Cardiac fibroblast (primary cell): ENCODE results near the gene ATF5.

ENCODE experiments used
- DNase-seq, 2 donors: peaks; one replicate each; pipeline versions ENCODE4 v3.0.0 to v3.0.0-alpha.2; 2010; ENCODE audit warnings: low read depth in 2 of 2
- H3K4me3 ChIP-seq, 2 donors: replicated peaks in 1 of 2; 1 replicate in 1 of 2; 2 replicates in 1 of 2; pipeline ENCODE4 v1.5.1; 2011; ENCODE audit warnings: low read depth in 2 of 2, low read length in 2 of 2, mild to moderate bottlenecking in 2 of 2, moderate library complexity in 1 of 2
- TF ChIP-seq, protein P1 (sequence below): IDR thresholded peaks from one replicate; pipeline ENCODE4 v1.5.1; 2011; ENCODE audit warnings: low read depth, mild to moderate bottlenecking, low read length, inconsistent platforms

ATF5 gene

DNA sequence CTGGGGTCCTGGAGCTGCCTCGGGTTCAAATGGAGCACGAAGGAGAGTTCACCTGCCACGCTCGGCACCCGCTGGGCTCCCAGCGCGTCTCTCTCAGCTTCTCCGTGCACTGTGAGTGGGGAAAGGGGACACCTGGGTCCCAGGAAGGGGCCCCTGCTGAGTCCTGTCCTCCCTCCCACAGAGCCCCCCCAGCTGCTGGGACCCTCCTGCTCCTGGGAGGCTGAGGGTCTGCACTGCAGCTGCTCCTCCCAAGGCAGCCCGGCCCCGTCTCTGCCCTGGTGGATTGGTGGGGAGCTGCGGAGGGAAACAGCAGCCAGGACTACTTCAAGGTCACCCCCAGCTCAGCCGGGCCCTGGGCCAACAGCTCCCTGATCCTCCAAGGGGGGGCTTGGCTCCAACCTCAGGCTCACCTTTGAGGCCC lies 43.0 kb downstream of the ATF5 start:
- TF ChIP-seq, protein P1, sequence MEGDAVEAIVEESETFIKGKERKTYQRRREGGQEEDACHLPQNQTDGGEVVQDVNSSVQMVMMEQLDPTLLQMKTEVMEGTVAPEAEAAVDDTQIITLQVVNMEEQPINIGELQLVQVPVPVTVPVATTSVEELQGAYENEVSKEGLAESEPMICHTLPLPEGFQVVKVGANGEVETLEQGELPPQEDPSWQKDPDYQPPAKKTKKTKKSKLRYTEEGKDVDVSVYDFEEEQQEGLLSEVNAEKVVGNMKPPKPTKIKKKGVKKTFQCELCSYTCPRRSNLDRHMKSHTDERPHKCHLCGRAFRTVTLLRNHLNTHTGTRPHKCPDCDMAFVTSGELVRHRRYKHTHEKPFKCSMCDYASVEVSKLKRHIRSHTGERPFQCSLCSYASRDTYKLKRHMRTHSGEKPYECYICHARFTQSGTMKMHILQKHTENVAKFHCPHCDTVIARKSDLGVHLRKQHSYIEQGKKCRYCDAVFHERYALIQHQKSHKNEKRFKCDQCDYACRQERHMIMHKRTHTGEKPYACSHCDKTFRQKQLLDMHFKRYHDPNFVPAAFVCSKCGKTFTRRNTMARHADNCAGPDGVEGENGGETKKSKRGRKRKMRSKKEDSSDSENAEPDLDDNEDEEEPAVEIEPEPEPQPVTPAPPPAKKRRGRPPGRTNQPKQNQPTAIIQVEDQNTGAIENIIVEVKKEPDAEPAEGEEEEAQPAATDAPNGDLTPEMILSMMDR = no peak
- DNase-seq = no peak
- H3K4me3 ChIP-seq = no peak overlapping the region

DNA sequence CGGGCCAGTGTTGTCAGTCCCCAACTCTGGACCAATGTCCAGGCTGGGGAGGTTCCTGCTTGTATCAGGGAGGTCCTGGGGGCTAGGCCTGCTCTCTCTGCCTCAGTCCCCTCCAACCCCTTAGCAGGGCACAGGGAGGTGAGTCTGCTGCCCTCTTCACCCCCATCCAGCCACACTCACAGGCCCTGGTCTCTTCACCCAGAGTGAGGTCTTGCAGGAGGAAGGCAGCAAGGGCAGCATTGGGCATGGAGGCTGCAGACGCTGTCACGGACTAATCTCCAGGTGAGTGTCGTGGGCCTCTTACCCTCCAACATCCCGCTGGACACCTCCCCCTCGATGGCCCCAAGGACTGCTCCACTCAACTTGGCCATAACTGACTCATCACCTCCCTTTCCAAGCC lies 43.8 kb downstream of the ATF5 start:
- DNase-seq = no peak
- H3K4me3 ChIP-seq = no peak overlapping the region
- TF ChIP-seq, protein P1 = no peak

DNA sequence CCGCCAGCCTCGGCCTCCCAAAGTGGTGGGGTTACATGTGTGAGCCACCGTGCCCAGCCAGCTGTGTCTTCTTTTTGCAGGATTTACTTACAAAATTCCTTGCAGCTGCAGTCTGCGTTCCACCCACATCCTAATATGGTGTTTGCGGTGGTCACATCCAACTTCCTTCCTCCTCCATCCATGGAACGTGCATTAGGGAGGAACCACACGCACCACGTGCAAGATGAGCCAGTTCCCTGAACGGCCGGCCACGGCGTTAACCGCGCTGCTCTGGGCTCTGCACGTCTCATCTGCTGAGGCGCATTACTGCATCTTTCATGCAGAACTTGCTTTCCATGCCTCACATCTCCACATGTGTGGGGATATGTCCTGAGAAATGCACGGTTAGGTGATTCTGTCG lies 45.0 kb downstream of the ATF5 start:
- no peak overlapping the region for H3K4me3 ChIP-seq
- no peak for DNase-seq
- TF ChIP-seq, protein P1 = no peak

DNA sequence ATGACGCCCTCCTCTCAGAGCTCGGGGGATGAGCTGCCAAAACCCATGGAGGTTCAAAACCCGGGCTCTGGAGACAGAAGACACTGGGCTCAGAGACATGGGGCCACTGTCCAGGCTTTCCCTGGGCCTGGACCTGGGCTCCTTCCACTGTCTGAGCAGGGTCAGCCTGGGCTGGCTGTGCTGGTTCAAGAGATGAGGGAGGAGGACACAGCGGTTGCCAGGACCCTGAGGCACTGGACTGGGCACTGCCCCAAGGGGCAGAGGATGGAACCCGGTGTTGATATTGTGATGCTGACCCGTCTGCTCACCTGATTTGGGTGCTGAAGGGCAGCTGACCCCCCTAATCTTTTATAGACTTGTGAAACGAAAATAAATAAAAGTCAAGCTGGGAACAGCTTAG lies 46.0 kb downstream of the ATF5 start:
- no peak overlapping the region for H3K4me3 ChIP-seq
- TF ChIP-seq, protein P1 = no peak
- no peak for DNase-seq

DNA sequence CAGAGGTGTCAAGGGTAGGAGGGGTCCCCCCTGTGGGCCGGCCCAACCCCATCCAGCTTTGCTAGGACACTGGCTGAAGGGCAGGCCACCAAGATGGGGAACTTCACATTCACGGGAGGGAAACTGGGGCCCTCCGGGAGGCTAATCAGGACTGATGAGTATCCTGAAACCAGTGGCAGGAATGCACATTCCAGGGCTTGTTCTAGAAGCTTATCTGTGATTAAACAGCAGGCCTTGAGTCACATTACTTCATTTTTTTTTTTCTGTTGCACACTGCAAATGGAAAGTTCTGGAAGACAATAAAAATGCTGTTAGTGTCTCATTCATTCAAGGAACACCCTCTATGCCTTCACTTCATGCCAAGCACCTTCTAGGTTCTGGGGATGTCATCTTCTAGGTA lies 47.5 kb downstream of the ATF5 start:
- no peak for DNase-seq
- H3K4me3 ChIP-seq = no peak overlapping the region
- TF ChIP-seq, protein P1 = no peak

DNA sequence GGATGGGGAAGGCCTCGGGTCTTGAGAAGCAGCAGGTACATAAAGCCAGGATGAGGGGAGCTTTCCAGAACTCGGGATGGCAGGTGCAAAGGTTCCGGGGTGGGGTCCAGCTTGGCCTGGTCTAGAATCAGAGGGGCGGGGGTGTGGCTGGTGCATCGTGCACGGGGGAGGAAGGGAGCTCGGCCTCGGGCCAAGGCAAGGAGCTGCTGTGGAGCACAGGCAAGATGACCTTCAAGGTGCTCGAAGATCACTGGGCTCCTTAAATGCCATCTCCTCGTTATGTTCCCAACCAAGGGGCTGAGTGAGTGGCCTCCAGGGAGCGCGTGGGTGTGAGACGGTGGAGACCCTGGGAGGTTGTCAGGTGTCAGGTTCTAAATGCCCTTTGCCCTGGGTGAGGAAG lies 48.1 kb downstream of the ATF5 start:
- H3K4me3 ChIP-seq = no peak overlapping the region
- no peak for DNase-seq
- TF ChIP-seq, protein P1 = no peak

DNA sequence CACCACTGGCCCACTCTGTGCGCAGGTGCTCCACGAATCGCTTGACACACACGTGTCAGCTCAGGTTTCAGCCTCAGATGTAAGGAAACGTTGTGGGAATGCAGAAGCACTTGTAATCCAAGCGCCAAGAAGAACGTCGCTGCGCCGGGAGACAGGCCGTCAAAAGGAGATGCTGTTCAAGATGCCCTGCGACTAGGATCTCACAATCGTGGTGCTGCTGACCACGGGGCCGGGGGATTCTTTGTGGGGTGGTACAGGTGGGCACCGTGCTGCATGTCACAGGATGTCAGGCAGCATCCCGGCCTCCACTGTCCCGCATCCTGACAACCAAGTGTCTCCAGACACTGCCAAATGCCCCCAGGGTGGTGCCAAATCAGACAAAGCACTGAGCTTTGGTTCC lies 48.9 kb downstream of the ATF5 start:
- TF ChIP-seq, protein P1 = no peak
- H3K4me3 ChIP-seq = no peak overlapping the region
- no peak for DNase-seq
